ENCODE measurements around the gene GDPD1.

GRCh38 chr17:59244081-59244480 is 23.8 kb downstream of the GDPD1 start:
- TF ChIP-seq CTCF (IDR thresholded peaks at IDR 0.05) = no peak
- no peak for TF ChIP-seq EZH2 (IDR thresholded peaks at IDR 0.05)
